Measurements from ENCODE around the gene FAM133A.

DNA sequence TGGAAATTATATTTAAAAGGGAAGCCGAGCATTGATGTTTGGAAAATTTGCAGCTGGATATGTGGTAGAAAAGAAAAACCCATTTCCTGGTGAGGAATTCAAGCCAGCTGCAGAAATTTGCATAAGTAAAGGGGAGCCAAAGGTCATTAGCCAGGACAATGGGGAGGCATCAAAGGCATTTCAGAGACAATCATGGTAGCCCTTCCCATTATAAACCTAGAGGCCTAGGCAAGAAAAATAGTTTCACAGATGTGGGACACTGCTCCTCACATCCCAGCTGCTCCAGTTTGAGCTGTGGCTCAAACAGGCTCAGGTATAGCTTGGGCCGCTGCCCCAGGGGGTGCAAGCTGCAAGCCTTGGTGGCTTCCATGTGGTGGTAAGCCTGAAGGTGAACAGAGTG is 36.4 kb upstream of the FAM133A start:
- TF ChIP-seq CEBPB (IDR thresholded peaks at IDR 0.05), result no peak
- TF ChIP-seq TCF12 (IDR thresholded peaks at IDR 0.05; ENCODE audit: low read depth), result no peak
